Activated T-helper 1 cell treated with anti-CD3 and anti-CD28 coated beads, Interleukin-2, amount 50 U/mL, for 16 hours (primary cell): Measurements from ENCODE around the gene SGCD.
"Not testable (repeated sequence)": the region's sequence is repeated elsewhere in the genome, so short reads cannot be mapped to it uniquely, and the experiment has no call there.

ENCODE experiments used
- DNase-seq, 2 donors: peaks; one replicate each; pipeline ENCODE4 v3.0.0-alpha.2; 2020; ENCODE audit warnings: low read depth in 1 of 2, low spot score in 1 of 2

The SGCD gene

DNA sequence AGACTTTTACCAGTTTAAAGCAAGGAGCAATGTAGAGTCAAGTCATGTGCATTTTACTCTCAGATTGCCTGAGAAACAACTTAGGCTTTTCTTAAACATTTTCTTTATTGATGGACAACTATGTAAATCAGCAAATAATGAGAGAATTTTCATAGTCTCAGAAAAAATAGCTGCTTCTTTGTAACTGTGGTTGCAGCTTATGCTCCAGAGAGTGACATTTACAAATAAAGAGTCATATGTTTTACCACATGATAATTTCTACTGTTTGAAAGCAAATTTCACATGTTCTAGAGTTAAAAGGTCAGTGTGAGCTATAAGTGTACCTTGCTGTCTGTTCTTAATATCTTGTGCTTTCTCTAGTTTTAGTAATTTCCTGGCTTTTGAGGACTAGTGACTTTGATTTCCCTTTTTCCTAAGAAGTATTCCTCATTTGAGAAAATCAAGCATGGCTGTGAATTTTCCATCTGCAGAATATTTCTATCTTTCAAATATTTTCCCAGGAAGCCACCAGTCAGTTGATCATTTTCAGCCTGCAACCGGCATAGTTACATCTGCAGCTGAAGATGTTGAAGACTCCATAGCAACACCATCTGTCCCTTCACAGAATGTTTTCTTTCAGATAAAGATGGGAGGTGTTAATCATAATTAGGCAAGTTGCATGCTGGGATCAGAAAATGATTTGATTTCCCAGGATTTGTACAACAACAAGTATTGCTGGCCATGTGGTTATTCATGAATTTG, 229.9 kb downstream of the SGCD start:
- no peak for DNase-seq

DNA sequence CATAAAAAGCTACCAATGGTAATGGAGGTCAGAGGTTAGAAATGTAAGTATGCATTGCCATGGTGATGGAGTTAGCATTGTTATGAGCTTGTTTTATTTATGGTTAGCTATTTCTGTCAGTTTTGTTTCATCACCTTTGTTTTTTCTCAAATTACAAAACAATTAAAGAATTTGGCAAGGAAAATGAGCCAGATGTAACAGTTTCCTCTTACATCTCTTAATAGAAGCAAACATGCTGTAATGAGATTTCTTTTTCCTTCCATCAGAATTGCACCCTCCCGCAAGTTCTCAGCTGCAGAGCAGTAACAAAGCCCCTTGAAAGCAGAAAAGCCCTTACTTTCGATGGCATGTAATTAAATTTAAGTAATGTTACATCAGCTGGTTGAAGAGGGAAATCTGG, 233.0 kb downstream of the SGCD start:
- no peak for DNase-seq

DNA sequence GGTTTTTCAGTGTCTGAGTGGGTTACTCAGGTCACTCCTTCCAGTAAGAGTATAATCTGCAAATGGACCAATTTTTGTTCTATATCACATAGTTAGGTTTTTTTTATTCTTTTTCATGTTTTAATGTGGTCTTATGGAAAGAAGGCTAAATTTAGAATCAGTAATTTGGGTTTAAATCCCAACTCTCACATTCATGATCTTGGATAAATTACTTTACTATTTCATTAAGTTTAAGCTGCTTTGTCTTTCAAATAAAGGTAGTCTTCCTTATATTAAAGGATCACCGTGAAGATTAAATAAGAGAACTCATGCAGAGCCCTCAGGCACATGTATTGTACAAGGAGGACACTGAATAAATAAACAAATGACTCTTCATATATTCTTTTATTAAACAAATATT, 234.7 kb downstream of the SGCD start:
- no peak for DNase-seq

DNA sequence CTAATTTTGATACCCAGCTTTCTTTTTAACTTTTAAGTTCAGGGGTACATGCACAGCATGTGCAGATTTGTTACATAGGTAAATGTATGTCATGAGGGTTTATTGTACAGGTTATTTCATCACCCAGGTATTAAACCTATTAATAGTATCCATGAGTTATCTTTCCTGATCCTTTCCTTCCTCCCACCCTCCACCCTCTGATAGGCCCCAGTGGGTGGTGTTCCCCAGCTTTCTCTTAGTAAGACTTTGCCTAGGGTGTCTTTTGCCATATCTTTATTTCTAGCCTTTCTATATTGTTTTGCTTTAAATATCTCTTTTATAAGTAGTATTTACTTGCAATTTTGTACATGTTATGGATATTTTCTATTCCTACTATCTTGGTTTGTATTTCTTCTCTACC, 243.7 kb downstream of the SGCD start:
- DNase-seq = no peak

DNA sequence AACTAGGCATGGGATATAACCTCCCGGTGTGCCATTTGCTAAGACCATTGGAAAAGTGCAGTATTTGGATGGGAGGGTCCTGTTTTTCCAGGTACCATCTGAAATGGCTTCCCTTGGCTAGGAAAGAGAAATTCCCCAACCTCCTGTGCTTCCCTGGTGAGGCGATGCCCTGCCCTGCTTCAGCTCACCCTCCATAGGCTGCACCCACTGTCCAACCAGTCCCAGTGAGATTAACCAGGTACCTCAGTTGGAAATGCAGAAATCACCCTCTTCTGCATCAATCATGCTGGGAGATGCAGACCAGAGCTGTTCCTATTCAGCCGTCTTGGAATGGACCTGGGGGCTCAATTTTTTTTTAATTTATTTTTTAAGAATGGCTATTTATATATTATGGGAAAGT, 254.8 kb downstream of the SGCD start:
- DNase-seq = no peak

DNA sequence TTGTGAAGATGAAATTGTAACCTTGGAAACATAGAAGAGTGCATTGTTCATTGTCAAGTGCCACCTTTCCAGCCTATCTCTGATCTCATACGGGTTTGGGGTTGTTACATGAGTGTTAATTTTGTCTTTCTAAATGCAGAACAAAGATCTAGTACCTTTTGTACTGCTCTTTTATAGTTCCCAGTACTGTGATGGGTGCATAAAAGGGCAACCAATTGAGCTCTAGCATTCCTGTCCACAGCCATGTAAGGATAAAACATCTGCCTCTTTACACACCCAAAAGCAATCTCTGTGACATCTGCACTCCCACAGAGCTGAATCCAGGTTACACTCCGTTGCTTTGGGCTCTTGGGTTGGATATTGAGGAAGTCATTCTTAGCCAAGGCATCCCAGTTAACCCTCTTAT, 255.2 kb downstream of the SGCD start:
- DNase-seq = no peak

DNA sequence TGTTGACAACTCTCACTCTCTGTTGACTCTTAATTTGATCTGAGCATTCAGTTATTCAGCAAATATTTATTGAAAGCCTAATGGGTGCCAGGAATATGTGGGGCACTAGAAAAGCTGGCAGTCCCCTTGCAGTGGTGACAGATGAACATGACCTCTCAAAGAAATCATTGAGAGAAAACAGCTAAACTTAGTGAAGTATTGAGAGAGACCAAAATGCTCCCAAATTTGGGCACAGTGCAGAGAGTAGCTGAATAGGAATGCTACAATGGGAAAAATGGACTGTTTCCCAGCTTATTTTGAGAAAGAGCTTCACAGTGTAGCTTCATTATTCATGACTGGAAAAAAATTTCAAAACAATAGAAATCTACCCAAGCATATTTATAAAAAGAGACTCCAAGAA, 257.9 kb downstream of the SGCD start:
- no peak for DNase-seq

DNA sequence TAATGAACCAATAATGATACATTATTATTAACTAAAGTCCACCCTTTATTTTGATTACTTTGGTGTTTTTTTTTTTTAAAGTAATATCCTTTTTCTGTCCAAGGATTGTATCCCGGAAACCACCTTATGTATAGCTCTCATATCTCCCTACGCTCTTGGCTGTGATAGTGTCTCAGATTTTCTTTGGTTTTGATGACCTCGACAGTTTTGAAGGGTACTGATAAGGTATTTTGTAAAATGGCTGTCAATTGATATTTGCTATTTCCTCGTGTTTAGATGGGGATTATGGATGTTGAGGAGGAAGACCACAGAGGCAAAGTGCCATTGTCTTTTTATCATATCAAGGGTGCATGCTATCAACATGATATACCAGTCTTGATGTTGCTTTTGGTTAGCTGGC, 259.0 kb downstream of the SGCD start:
- no peak for DNase-seq

DNA sequence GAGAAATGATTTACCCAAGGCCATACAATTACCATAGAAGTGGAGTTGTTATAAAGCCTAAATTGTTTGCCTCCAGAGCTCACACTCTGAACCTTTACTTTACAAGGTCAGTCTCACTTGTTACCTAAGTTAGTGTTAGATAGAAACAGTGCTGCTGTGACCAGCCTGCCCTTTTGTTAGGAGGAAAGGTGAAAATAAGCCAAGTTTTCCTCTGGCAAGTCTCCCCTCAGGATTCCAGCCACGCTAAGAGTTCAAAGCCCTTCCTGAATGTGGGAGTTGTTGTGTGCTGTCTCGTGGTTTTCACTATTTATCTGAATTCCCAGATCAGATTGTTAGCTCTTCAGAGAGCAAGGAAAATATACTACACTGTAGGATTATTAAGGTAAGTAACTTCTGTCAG, 260.0 kb downstream of the SGCD start:
- DNase-seq = no peak

DNA sequence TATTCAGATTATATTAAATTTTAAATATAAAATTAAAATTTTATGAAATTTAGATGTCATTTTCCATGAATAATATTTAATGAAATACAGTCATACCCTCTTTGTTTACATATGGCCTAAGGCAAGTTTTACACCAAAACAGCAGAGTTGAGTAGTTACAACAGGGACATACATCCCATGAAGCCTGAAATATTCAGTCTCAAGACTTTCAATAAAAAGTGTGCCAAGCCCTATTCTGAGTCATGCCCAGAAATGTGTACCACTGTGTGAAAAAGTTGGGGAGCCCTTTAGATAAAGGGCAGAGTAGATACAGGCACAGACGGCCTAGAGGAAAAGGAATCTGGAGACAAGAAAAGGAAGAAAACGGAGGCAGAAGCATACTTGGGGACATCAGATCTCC, 261.3 kb downstream of the SGCD start:
- no peak for DNase-seq

DNA sequence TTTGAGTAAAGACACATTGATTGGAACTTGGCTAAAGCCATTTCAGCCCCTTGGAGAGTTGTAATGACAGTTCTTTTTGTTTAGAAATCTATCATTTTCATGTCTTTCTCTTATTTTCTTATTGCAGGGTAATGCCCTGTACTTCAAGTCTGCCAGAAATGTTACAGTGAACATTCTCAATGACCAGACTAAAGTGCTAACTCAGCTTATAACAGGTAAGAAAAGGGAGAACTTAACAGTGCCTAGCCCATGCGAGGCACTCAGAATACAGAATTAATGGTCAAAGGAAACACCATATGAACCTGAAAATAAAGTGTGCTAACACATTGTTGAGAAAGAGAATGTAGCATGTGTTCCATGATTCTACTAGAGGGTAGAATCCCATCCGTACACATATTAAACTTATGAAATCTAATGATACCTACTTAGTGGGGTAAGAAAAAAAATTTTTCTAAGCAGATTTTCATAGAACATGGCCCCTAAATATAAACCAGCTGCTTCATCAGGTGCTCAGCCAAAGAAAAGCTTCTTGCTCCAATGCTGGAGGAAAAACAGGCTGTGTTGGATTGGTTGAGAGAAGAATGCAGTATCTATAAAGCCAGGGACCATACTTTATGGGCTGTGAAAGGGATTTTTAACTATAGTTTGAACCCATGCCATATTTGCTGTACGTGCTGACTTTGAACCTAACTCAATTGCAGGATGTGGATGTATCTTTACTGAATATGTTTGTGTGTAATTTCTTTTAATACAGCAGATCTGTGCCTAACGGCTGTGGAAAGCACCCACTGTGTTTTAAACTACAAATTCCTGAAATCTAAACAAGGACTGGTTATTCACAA, 262.4 kb downstream of the SGCD start:
- no peak for DNase-seq

DNA sequence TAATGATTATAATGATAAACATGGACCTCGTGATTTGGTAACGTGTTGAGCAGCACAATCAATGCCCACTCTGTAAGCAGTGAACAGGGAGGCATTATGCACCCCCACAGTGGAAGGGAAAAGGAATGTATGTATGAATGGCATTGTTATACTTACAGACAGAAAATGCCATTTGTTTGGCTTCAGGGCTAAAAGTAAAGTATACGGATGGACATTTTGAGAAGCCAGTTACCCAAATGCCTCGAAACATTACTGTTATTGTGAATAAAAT, 262.9 kb downstream of the SGCD start:
- no peak for DNase-seq

DNA sequence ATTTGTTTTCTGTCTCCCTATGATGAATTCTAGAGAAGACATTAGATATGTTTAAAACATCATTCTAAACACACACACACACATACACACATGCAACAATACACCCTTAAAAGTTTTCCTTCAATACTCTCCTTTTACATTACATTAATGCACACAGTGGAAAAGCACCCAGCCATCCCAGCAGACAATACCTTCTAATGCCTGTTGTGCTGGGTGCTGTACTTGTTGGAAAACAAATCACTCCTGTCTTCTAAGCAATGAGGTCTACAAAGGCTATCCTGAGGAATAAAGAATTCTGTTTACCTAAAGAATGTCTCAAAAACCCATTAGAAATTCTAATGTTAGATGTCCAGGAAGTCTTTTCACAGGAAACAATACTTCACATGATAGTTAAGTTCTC, 264.0 kb downstream of the SGCD start:
- DNase-seq = no peak

DNA sequence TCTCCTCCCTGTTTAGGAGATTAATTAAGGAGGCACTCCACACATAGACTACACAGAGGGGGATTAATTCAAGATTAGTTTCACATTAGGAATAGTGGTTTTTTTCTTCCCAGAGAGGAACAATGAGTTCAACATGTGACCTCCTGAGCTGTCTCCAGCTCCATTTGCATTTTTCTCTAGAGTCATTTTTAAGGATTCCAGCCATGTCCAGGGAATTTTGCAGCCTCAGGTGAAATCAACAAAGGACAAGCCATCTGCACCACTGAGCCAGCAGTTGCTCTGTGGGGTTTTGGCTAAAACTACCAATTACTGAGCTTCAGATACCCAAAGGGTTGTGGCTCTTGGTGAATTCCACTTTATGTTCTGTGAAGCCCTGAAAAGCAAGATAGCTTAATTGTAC, 264.7 kb downstream of the SGCD start:
- no peak for DNase-seq

DNA sequence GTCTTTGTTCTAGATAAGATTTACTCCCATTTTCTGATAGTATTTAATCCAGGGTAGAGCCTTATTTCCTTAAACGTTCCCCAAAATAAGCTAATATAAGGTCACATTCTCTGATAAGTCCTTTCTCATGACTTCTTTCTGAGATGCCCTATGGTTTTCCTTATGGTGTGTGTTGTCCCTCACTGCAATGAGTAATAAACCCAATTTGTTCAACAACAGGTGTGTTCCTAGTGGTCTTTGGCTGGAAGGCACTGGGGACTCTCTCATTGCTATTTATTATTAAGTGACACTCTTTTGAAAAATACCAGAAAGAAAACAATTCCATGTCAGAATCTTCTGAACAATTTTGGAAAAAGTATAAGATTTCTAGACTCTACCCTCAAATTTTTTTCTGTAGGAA, 266.6 kb downstream of the SGCD start:
- DNase-seq = no peak

DNA sequence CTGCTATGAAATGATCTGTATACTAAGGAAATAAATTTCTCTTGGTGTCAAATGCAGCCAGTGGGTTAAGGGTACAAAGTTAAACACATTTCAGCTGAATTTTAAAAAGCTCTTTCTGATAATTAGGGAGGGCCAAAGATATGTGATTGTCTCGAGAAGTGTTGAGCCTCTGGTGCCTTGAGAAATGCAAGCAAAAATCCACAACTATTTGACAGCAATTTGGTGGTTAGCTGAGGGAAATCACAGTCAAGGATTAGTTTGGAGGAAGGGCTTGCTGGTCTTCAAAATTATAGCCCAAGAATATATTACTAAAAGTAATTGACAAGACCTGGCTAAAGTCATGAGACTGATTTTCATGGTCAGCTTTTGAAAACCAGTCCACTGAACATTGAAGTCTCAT, 267.4 kb downstream of the SGCD start:
- no peak for DNase-seq

DNA sequence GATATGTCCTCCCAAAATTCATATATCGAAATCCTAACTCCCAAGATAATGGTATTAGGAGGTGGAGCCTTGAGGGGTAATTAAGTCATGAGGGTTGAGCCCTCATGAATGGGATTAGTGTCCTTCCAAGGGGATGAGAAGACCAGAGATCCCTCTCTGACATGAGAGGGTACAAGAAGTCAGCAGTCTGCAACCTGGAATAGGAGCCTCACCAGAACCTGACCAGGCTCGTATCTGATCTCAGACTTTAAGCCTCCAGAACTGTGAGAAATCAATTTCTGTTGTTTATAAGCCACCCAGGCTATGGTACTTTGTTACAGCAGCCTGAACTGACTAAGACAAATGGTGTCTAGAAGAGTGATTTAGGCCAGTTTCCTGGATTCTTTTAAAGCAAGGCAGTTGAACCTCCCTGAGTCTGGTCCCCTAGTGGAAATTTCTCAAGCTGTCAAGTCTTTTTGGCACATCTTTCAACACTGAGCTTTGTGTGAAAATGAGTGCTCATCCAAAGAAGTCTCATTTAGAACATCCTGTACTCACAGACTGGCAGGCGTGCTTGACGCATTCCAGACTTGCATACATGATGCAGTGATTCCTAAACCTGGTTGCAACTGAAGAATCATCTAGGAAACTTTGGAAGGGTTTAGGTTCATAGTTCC, 268.3 kb downstream of the SGCD start:
- DNase-seq = no peak

DNA sequence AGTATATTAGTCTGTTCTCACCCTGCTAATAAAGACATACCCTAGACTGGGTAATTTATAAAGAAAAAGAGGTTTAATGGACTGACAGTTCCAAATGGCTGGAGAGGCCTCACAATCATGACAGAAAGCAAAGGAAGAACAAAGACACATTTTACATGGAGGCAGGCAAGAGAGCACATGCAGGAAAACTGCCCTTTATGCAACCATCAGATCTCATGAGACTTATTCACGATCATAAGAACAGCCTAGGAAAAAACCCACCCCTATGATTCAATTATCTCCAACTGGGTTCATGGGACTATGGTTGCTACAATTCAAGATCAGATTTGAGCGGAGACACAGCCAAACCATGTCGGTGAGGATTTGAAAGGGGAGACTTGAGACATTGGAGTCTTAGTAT, 270.3 kb downstream of the SGCD start:
- DNase-seq = no peak

DNA sequence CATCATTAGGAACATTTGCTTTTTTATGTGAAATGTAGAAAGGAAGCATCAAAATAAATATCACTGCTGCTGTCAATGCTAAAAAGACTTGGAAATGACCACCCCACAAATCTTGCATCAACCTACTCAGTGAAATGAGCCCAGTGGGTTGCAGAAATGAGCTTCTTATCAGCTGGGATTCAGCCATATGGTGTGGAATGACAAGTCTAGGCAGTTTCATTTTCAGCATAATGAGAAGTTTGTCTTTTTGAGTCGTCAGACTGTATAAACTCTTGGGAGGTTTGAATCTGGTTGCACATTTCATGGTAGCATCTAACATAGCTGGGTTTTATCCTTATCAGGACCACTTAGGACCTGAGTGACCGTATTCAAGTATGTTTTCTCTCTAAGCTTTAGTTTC, 272.0 kb downstream of the SGCD start:
- DNase-seq = no peak

DNA sequence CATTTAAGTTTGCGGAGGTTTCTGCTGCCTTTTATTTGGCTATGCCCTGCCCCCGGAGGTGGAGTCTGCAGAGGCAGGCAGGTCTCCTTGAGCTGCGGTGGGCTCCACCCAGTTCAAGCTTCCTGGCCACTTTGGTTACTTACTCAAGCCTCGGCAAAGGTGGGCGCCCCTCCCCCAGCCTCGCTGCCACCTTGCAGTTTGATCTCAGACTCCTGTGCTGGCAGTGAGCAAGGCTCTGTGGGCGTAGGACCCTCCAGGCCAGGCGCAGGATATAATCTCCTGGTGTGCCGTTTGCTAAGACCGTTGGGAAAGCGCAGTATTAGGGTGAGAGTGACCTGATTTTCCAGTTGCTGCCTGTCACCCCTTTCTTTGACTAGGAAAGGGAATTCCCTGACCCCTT, 283.6 kb downstream of the SGCD start:
- DNase-seq = not testable (repeated sequence)

DNA sequence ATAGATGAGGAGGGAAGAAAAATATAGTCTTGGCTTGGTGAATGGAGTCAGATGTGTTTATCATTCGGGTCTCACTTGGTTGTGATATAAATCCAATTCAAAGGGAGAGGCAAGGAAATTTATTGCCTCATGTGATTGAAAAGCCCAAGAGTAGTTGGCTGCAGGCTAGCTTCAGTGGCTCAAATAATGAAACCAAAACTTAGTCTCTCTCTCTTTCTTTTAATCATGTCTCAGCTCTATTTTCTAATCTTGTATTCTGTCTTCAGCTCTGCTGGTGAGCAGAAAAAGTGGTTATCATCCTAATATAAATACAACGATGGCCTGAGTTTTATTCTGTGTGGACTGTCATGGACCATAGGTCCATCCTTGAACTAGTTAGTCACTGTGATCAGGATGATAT, 288.9 kb downstream of the SGCD start:
- no peak for DNase-seq

DNA sequence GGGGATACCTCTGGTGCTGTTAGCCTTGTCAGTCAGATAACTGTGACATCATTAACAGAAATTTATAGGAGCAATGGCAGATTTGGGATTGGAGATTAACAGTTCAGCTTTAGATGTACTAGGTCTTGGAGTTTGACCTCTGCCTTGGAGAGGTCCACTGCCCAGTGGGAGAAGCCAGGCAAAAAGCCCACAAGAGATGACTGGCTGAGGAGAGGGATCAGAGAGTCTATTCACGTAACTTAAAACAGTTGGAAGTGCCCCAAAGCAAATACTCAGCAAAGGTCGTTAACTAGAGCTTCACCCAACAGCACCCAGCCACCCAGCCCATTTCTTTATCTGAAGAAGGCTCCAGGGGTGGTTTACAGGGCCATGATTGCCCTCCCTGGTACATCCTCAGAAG, 290.5 kb downstream of the SGCD start:
- DNase-seq = no peak

DNA sequence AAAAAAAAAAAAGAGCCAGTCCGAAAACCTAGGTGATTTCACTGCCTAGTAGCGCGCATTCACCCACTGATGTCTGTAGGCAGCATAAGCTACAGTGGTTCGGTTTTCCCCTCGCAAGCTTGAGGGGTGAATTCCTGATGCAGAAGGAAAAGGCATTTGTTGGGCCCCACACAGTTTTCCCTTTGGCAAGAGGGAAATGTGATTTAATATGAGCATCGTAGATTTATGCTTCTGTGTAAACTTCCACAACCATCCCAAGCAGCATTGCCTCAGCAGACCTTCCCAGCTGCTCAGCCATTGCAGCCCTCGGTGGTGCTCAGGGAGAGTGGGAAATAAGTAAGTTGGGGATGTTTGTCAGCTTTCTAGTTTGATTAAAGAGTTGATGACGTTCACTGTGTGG, 291.6 kb downstream of the SGCD start:
- no peak for DNase-seq
